Adrenal gland (tissue), 19 donors: ENCODE results near the gene ZFR. TPM values are rescaled to one million over a fixed set of nuclear protein-coding genes. Genes with fewer than 3 reads are reported as not detected.

Experiments used
- DNase-seq, 7 donors: peaks; one replicate each; pipeline ENCODE4 v3.0.0-alpha.2; 2019 to 2020
- H3K27ac ChIP-seq, 5 donors: fragments of 200-600 bp; sonication (generic) in 4 of 5; 1 replicate in 3 of 5; 2 replicates in 2 of 5; pipeline versions ENCODE4 v1.5.1 to v1.8.0; 2016 to 2020; ENCODE audit warnings: mild to moderate bottlenecking in 1 of 5
- H3K27me3 ChIP-seq: fragments of 200-600 bp; 2 replicates; pipeline ENCODE4 v1.8.0; 2021
- H3K36me3 ChIP-seq, 2 donors: fragments of 200-600 bp; replicated peaks in 1 of 2; 1 replicate in 1 of 2; 2 replicates in 1 of 2; pipeline versions ENCODE4 v1.5.1 to v1.8.0; 2018 to 2022
- H3K4me1 ChIP-seq, 2 donors: fragments of 200-600 bp; replicated peaks in 1 of 2; 1 replicate in 1 of 2; 2 replicates in 1 of 2; pipeline versions ENCODE4 v1.5.1 to v1.8.0; 2018 to 2021
- H3K4me3 ChIP-seq, 4 donors: fragments of 200-600 bp; sonication (generic) in 3 of 4; one replicate each; pipeline ENCODE4 v1.5.1; 2016 to 2018
- H3K9me3 ChIP-seq, 3 donors: fragments of 200-600 bp; sonication (generic) in 1 of 3; replicated peaks in 1 of 3; 1 replicate in 2 of 3; 2 replicates in 1 of 3; pipeline versions ENCODE4 v1.5.1 to v1.8.0; 2016 to 2021
- CTCF ChIP-seq, 6 experiments: fragments of 450-650 bp in 4 of 6; fragments of 200-600 bp in 2 of 6; sonication (generic) in 1 of 6; IDR thresholded peaks; 1 replicate in 5 of 6; 2 replicates in 1 of 6; pipeline versions ENCODE4 v1.5.1 to v1.8.0; 2016 to 2021; ENCODE audit warnings: antibody characterized with exemption in 6 of 6, mild to moderate bottlenecking in 2 of 6, moderate library complexity in 1 of 6
- POLR2A ChIP-seq, 2 donors: fragments of 450-650 bp; IDR thresholded peaks; one replicate each; pipeline ENCODE4 v1.6.1; 2017; ENCODE audit warnings: antibody characterized with exemption in 2 of 2, mild to moderate bottlenecking in 2 of 2, moderate library complexity in 1 of 2
- WGBS, 4 donors: extraction: QIAGEN DNeasy Blood & Tissue Kit in 2 of 4; methylation state at CpG; one replicate each; pipeline versions ENCODE4 v1.1.5 to v1.1.7; 2013 to 2017; 5-methylcytosine and 5-hydroxymethylcytosine counted together
- intact Hi-C, 2 donors: fragments of 100-400 bp; cut with DNase I; formaldehyde crosslinking; loops; one replicate each; pipeline versions ENCODE4 v1.14.1 to v1.15.0; 2022 to 2023
- long read RNA-seq, 10 donors: library from polyadenylated mRNA in 3 of 10; unstranded in 2 of 10; stranded (forward) in 1 of 10; transcript quantifications; one replicate each; pipeline ENCODE4 v2.0.0 and lab custom pipeline, GENCODE V29; 2021 to 2026
- polyA plus RNA-seq, 3 donors: library from polyadenylated mRNA; stranded (reverse); fragments of 200-250 nt in 2 of 3; fragments of 350-450 nt in 1 of 3; fragmentation: Illumina TruSeq in 1 of 3; extraction: RNeasy Lipid Tissue Mini Kit (QIAGEN cat#74804) in 1 of 3; gene quantifications; one replicate each; pipeline ENCODE4 v1.2.3, GENCODE V29; 2013 to 2014
- total RNA-seq, 9 donors: library from RNA; depleted of rRNA in 4 of 9; stranded (reverse); fragments of >200 nt in 4 of 9; fragments of 120-200 nt in 1 of 9; fragmentation: NEBNext Ultra II Directional in 1 of 9; extraction: Animal tissue kit (Norgen Biotek cat#: 25700) in 1 of 9; gene quantifications; one replicate each; pipeline versions ENCODE4 v1.1.0 to v1.2.4, GENCODE V29; 2013 to 2023
- donor health status: healthy with polysubstance abuse.
- donor health status: Bipolar disorder and iron deficiency.
- donor health status: DM: yes; HTN: yes; CAD: no.
- donor health status: DM: no; HTN: no; CAD: no.
- donor health status: DM: no; HTN: no; CAD: no.
- donor health status: DM: yes; HTN: yes; CAD: no.

The ZFR gene
- total RNA-seq (100 to 1,000 TPM in 1 of 9 donors, 10 to 100 TPM in 8; 58.5 to 126 (median 74.6) TPM), polyA plus RNA-seq (100 to 1,000 TPM in 1 of 3 donors, 10 to 100 TPM in 2; 29.4 to 154 (median 40.7) TPM)
- long read RNA-seq, donor 1, full-length matches to known transcripts, result 22 of 33 reads
- long read RNA-seq, donor 1, partial matches to known transcripts, result 11 of 33 reads
- long read RNA-seq, donor 1, other reads (novel, unspliced or antisense), result 0 of 33 reads
- long read RNA-seq, donor 2, full-length matches to known transcripts, result 14 of 27 reads
- long read RNA-seq, donor 2, partial matches to known transcripts, result 13 of 27 reads
- long read RNA-seq, donor 2, other reads (novel, unspliced or antisense), result 0 of 27 reads
- long read RNA-seq, donor 3, full-length matches to known transcripts, result 9 of 28 reads
- long read RNA-seq, donor 3, partial matches to known transcripts, result 19 of 28 reads
- long read RNA-seq, donor 3, other reads (novel, unspliced or antisense), result 0 of 28 reads
- long read RNA-seq, donor 4, full-length matches to known transcripts, result 17 of 45 reads
- long read RNA-seq, donor 4, partial matches to known transcripts, result 21 of 45 reads
- long read RNA-seq, donor 4, other reads (novel, unspliced or antisense), result 7 of 45 reads
- long read RNA-seq, donor 5, full-length matches to known transcripts, result 106 of 150 reads
- long read RNA-seq, donor 5, partial matches to known transcripts, result 29 of 150 reads
- long read RNA-seq, donor 5, other reads (novel, unspliced or antisense), result 15 of 150 reads
- long read RNA-seq, donor 6, transcript ZFR-204 (6 exons, 1,159 nt), result major isoform, 9 of 40 reads
- long read RNA-seq, donor 6, partial matches to known transcripts, result 26 of 40 reads
- long read RNA-seq, donor 6, other reads (novel, unspliced or antisense), result 4 of 40 reads
- long read RNA-seq, donor 7, partial matches to known transcripts, result 6 of 9 reads
- long read RNA-seq, donor 7, other reads (novel, unspliced or antisense), result 0 of 9 reads
- long read RNA-seq, donor 8, full-length matches to known transcripts, result 25 of 56 reads
- long read RNA-seq, donor 8, partial matches to known transcripts, result 31 of 56 reads
- long read RNA-seq, donor 8, other reads (novel, unspliced or antisense), result 0 of 56 reads
- long read RNA-seq, donor 9, full-length matches to known transcripts, result 9 of 18 reads
- long read RNA-seq, donor 9, partial matches to known transcripts, result 9 of 18 reads
- long read RNA-seq, donor 9, other reads (novel, unspliced or antisense), result 0 of 18 reads
- long read RNA-seq, donor 10, partial matches to known transcripts, result 5 of 9 reads
- long read RNA-seq, donor 10, other reads (novel, unspliced or antisense), result 0 of 9 reads

- DNase-seq, result peak; percentile 91 to 95 (median 93)
- Histone ChIP-seq H3K27ac (peak within 1 kb of the TSS; percentile 86 to 98 (median 97)), H3K4me1 (peaks cover 0 to 29% of the 10 kb centered on the region in 2 donors), H3K36me3 (no peaks in the 10 kb centered on the region), H3K4me3 (peak within 1 kb of the TSS; percentile 19 to 93 (median 56)), H3K27me3 (no peaks in the 10 kb centered on the region), H3K9me3 (no peaks in the 10 kb centered on the region)
- 6 to 16% (median 9%) methylated on average over 19 to 70 of the region's 70 CpGs for WGBS, 4 donors
- intact Hi-C loops, result no loop called here
- TF ChIP-seq CTCF (IDR thresholded peaks at IDR 0.05) (no peak), POLR2A (IDR thresholded peaks at IDR 0.05) (peak; percentile 69 to 86)
These were observed at the start of gene ZFR for GRCh38 chr5:32444431-32445286. TSS of gene ZFR (minus strand) at chr5:32444740. CDS start at chr5:32444658, 82 bp downstream.

GRCh38 chr5:32490972-32491557 is 46.5 kb upstream of the ZFR start:
- Histone ChIP-seq H3K27me3 (no peaks in the 10 kb centered on the region), H3K4me3 (no peak overlapping the region), H3K27ac (no peak overlapping the region), H3K36me3 (no peaks in the 10 kb centered on the region), H3K4me1 (no peaks in the 10 kb centered on the region), H3K9me3 (no peaks in the 10 kb centered on the region)
- TF ChIP-seq CTCF (IDR thresholded peaks at IDR 0.05) (no peak), POLR2A (IDR thresholded peaks at IDR 0.05) (no peak)
- intact Hi-C loops, result loop anchor here in 1 of 2 donors (5.0 kb wide), 1 partner anchor 101 kb away; no protein-coding TSS in a partner anchor
- DNase-seq, result no peak
- whole genome bisulfite sequencing, 4 donors, result 72 to 88% (median 86%) methylated on average over 6 of the region's 6 CpGs

- TF ChIP-seq POLR2A (IDR thresholded peaks at IDR 0.05) (no peak), CTCF (IDR thresholded peaks at IDR 0.05) (peak; percentile 67 to 83 (median 78))
- 21 to 28% (median 25%) methylated on average over 10 of the region's 10 CpGs for WGBS, 4 donors
These were observed 45.4 kb upstream of the ZFR start for GRCh38 chr5:32489791-32490562.

More at GRCh38 chr5:32489791-32490562, 45.4 kb upstream of the ZFR start:
- Histone ChIP-seq H3K27me3 (no peaks in the 10 kb centered on the region), H3K36me3 (no peaks in the 10 kb centered on the region), H3K4me1 (no peaks in the 10 kb centered on the region), H3K4me3 (no peak overlapping the region), H3K9me3 (no peaks in the 10 kb centered on the region), H3K27ac (no peak overlapping the region)
- intact Hi-C loops, result loop anchor here (5.0 kb wide), 3 partner anchors 97 to 122 kb away; partner anchors contain the start of gene SUB1 (in 1 of the 2)
- DNase-seq, result peak; percentile 71 to 86 (median 78)
